Measurements from ENCODE around the gene TYMP. TPM values are rescaled to one million over a fixed set of nuclear protein-coding genes. Genes with fewer than 3 reads are reported as not detected.

Gene TYMP
- total RNA-seq, 1 donor from 2014 or later, result 8.9 TPM

- peak overlapping the region in 1 of 3 donors; percentile 3 for H3K9ac ChIP-seq (ENCODE audit: low read depth in 1 of 3, low read length in 3 of 3)
- H3K36me3 ChIP-seq (ENCODE audit: control insufficient read depth in 3 of 3, insufficient read depth in 3 of 3, low read length in 3 of 3), result no peaks in the 10 kb centered on the region
- peaks cover 26 to 29% (median 28%) of the 10 kb centered on the region in 3 donors for H3K4me1 ChIP-seq (ENCODE audit: control insufficient read depth in 3 of 3, insufficient read depth in 3 of 3, low read length in 3 of 3)
- H3K27ac ChIP-seq (ENCODE audit: low read depth, low read length), result no peak overlapping the region
- H3K27me3 ChIP-seq (ENCODE audit: control insufficient read depth in 3 of 3, insufficient read depth in 3 of 3, low read length in 3 of 3), result peaks cover 15 to 26% (median 21%) of the 10 kb centered on the region in 3 donors
- no peak overlapping the region for H3K4me3 ChIP-seq (ENCODE audit: low read length in 3 of 3)
- H3K9me3 ChIP-seq (ENCODE audit: control insufficient read depth in 3 of 3, low read length in 3 of 3), result no peaks in the 10 kb centered on the region
Observed at GRCh38 chr22:50476868-50477267, 52.9 kb downstream of the TYMP start.

Other genes starting within 250 kb of the TYMP start
- gene PLXNB2, start 222.4 kb downstream of the TYMP start, total RNA-seq, result 48.5 TPM
- 1.0 TPM for gene DENND6B, start 203.0 kb downstream of the TYMP start, total RNA-seq
- 28.2 TPM for gene PPP6R2, start 186.7 kb downstream of the TYMP start, total RNA-seq
- gene SBF1, start 55.0 kb downstream of the TYMP start, total RNA-seq, result 30.8 TPM
- under 0.01 TPM for gene ADM2, start 48.5 kb downstream of the TYMP start, total RNA-seq
- gene MIOX, start 43.2 kb downstream of the TYMP start, total RNA-seq, result not detected
- gene LMF2, start 22.3 kb downstream of the TYMP start, total RNA-seq, result 12.5 TPM
- 34.4 TPM for gene NCAPH2, start 21.8 kb downstream of the TYMP start, total RNA-seq
- gene SCO2, start 4.4 kb downstream of the TYMP start, total RNA-seq, result 0.52 TPM
- gene KLHDC7B, start 15.9 kb upstream of the TYMP start, total RNA-seq, result not detected
- gene SYCE3, start 32.9 kb upstream of the TYMP start, total RNA-seq, result not detected
- 27.1 TPM for gene CPT1B, start 48.4 kb upstream of the TYMP start, total RNA-seq
- 17.7 TPM for gene CHKB, start 52.8 kb upstream of the TYMP start, total RNA-seq
- gene MAPK8IP2, start 70.8 kb upstream of the TYMP start, total RNA-seq, result 0.52 TPM
- gene ARSA, start 98.1 kb upstream of the TYMP start, total RNA-seq, result 5.2 TPM
- gene SHANK3, start 142.8 kb upstream of the TYMP start, total RNA-seq, result 4.2 TPM
- 0.52 TPM for gene ACR, start 208.2 kb upstream of the TYMP start, total RNA-seq